B cell (primary cell): Measurements from ENCODE around the gene ARHGDIA.

ENCODE experiments used
- CTCF ChIP-seq: fragments of 200-600 bp; IDR thresholded peaks from one replicate; pipeline ENCODE4 v1.8.0; 2022; ENCODE audit warnings: antibody characterized with exemption, mild to moderate bottlenecking
- EZH2 ChIP-seq: IDR thresholded peaks from 2 replicates; pipeline ENCODE4 v1.6.1; 2012; ENCODE audit warnings: borderline replicate concordance, low read depth, mild to moderate bottlenecking, moderate library complexity, low read length; ENCODE audit not compliant: insufficient read depth, poor library complexity, severe bottlenecking

GRCh38 chr17:81845361-81845760, 25.8 kb downstream of the ARHGDIA start:
- TF ChIP-seq CTCF = no peak
- no peak for TF ChIP-seq EZH2
